Activated CD8-positive, alpha-beta T cell treated with anti-CD3 and anti-CD28 coated beads, Interleukin-2, amount 10 ng/mL, durations not matched to agents 7 days and 5 days (primary cell): Measurements from ENCODE around the gene SP140L. TPM values are rescaled to one million over a fixed set of nuclear protein-coding genes. Genes with fewer than 3 reads are reported as not detected.
"Not testable (repeated sequence)": the region's sequence is repeated elsewhere in the genome, so short reads cannot be mapped to it uniquely, and the experiment has no call there.

ENCODE experiments used
- ATAC-seq: fragments of 150-1000 bp; cut with Tn5 transposase; one replicate; pipeline ENCODE4 v1.10.0; 2021; ENCODE audit warnings: moderate library complexity
- CTCF ChIA-PET: fragments of 350-600 bp; sonication (Branson Sonifier 250); formaldehyde crosslinking; loops from one replicate; lab custom pipeline; 2021; ENCODE audit warnings: antibody characterized with exemption; lab: Charles Lee
- POLR2A ChIA-PET: fragments of 350-600 bp; sonication (Branson Sonifier 250); formaldehyde crosslinking; loops from one replicate; lab custom pipeline; 2021; ENCODE audit warnings: antibody characterized with exemption; lab: Charles Lee
- DNase-seq: peaks from one replicate; pipeline ENCODE4 v3.0.0-alpha.2; 2020
- H3K27ac Mint-ChIP-seq: one replicate; pipeline ENCODE4 v1.8.0; 2021; ENCODE audit warnings: mild to moderate bottlenecking, mixed read lengths
- H3K27me3 Mint-ChIP-seq: one replicate; pipeline ENCODE4 v1.8.0; 2021; ENCODE audit warnings: low read depth, mixed read lengths
- H3K36me3 Mint-ChIP-seq: one replicate; pipeline ENCODE4 v1.8.0; 2021; ENCODE audit warnings: low read depth, mixed read lengths
- H3K4me1 Mint-ChIP-seq: one replicate; pipeline ENCODE4 v1.8.0; 2021; ENCODE audit warnings: low read depth, mixed read lengths
- H3K4me3 Mint-ChIP-seq: one replicate; pipeline ENCODE4 v1.8.0; 2021; ENCODE audit warnings: mild to moderate bottlenecking, mixed read lengths
- H3K9me3 Mint-ChIP-seq: one replicate; pipeline ENCODE4 v1.8.0; 2022; ENCODE audit warnings: mixed read lengths; ENCODE audit not compliant: insufficient read depth
- total RNA-seq, 2 experiments: library from RNA; stranded (reverse); gene quantifications; one replicate each; pipeline ENCODE4 v1.2.3, GENCODE V29; 2021

The SP140L gene
- total RNA-seq, 2 experiments from 2014 or later: 90.5 to 96.2 TPM

DNA sequence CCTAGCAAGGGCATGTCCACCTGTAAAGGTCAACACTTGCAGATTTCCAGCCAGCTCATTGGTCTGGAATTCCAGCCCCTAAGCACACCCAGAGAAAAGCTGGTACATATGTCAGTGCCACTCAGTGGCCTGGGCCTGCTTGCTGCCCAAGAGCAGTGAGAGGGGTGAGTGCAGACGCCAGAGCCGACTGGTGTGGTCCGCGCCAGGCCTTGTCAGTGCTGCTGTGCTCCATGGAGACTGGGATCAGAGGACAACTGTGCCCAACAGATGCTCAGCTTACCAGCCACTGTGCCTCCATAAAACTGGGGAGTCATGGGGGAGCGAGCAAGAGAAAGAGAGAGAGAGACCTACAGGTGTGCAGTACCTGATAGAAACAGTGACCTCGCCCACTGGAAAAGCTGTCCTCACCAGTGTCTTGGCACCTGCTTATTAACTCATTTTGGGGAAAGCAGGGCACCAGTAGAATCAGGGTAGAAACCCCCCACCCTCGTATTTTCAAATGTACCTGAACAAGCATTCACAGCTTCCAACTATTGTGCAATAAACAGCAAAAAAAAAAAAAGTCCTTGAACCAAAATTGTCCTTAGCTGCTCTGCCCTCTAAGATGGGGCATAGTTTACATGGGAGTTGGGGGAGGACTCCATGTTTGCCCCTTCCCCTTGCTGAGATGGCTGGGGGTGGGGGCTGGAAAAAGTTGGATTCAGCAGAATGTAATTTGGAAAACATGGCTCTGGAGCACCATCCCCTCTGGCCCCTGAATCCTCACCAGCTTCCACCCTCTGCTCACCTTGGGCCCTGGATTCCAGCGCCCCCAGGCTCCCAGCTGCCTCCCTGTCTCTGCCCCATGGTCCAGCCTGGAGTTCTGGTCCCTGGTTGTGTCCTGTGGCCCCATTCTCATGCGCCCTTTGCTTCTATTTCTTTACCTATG is 1.4 kb upstream of the SP140L start:
- CTCF ChIA-PET: no interaction called here
- DNase-seq: no peak
- Mint-ChIP-seq H3K4me1 (peaks cover 75% of the 10 kb centered on the region), H3K27ac (peak overlapping the region; percentile 96), H3K27me3 (no peaks in the 10 kb centered on the region), H3K9me3 (peaks cover 7% of the 10 kb centered on the region), H3K4me3 (peak overlapping the region; percentile 96), H3K36me3 (peaks cover 84% of the 10 kb centered on the region)
- POLR2A ChIA-PET: interaction anchor here (1.4 kb wide), 1 partner anchor 90 kb away, joined by 5 read pairs; the partner anchor contains the start of gene SP100
- ATAC-seq: no peak

DNA sequence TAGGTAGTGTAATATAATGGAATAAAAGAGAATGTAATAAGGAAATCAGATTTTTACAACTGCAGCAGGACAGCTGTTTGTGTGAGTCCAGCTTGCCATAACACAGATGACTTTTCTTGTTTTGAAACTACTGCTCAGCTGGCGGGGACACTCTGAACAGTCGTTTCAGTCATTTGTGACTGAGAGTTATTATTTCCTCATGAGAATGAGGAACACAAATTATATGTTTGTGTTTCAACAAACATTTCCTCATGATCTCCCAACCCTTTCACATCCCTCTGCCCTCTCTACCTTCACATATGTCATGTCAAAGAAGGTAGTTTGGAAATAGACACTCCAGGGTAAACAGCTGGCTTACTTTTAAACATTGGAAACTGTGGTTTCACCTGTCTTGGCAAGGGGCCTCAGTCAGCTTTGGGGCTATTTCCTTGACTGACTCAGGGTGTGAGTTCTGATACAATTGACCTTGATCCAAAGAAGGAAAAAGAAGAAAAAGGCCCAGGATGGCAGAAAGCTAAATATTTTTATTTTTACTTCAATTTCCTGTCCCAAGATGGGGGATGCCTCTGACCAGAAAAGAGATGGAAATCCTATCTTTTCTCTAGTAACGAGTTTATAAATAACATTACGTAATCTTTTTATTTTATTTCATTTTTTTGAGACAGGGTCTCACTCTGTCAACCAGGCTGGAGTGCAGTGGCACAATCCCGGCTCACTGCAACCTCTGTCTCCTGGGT is 593 bp downstream of the SP140L start:
- peak; percentile 20 for ATAC-seq
- H3K27me3 Mint-ChIP-seq: no peaks in the 10 kb centered on the region
- H3K4me1 Mint-ChIP-seq: peaks cover 72% of the 10 kb centered on the region
- peak overlapping the region; percentile 96 for H3K4me3 Mint-ChIP-seq
- H3K36me3 Mint-ChIP-seq: peaks cover 85% of the 10 kb centered on the region
- DNase-seq: peak; percentile 40
- ChIA-PET CTCF (interaction anchor here (1.0 to 1.9 kb wide), 10 partner anchors 9 to 470 kb away, joined by 3 to 7 read pairs (median 4); partner anchors contain the start of gene SP110), POLR2A (interaction anchor here (0.6 to 4.4 kb wide), 22 partner anchors 8 to 384 kb away, joined by 3 to 83 read pairs (median 4); partner anchors contain the start of genes SP100, SP110 and SP140)
- H3K27ac Mint-ChIP-seq: peak overlapping the region; percentile 96
- peaks cover 2% of the 10 kb centered on the region for H3K9me3 Mint-ChIP-seq

DNA sequence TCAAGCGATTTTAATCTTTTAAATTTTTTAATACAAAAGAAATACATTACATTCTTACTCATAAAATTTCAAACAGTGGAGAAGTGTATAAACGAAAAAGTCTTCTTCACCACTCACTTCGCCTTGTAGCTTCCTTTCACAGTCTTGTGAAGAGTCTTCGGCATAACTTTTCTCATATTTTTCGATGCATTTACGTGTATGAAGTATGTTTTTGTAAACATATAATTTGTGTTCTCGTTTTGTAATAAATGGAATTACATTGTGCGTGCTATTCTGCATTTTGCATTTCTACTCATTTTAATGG is 1.1 kb downstream of the SP140L start:
- peaks cover 70% of the 10 kb centered on the region for H3K4me1 Mint-ChIP-seq
- peak overlapping the region; percentile 96 for H3K4me3 Mint-ChIP-seq
- ChIA-PET POLR2A (interaction anchor here (0.6 to 4.4 kb wide), 14 partner anchors 9 to 316 kb away, joined by 3 to 83 read pairs (median 6); partner anchors contain the start of genes SP100, SP110 and SP140), CTCF (interaction anchor here (1.0 to 1.9 kb wide), 8 partner anchors 10 to 470 kb away, joined by 3 to 10 read pairs (median 6); partner anchors contain the start of gene SP110)
- DNase-seq (no peak), ATAC-seq (no peak)
- H3K9me3 Mint-ChIP-seq: no peaks in the 10 kb centered on the region
- peaks cover 87% of the 10 kb centered on the region for H3K36me3 Mint-ChIP-seq
- no peaks in the 10 kb centered on the region for H3K27me3 Mint-ChIP-seq
- peak overlapping the region; percentile 89 for H3K27ac Mint-ChIP-seq

DNA sequence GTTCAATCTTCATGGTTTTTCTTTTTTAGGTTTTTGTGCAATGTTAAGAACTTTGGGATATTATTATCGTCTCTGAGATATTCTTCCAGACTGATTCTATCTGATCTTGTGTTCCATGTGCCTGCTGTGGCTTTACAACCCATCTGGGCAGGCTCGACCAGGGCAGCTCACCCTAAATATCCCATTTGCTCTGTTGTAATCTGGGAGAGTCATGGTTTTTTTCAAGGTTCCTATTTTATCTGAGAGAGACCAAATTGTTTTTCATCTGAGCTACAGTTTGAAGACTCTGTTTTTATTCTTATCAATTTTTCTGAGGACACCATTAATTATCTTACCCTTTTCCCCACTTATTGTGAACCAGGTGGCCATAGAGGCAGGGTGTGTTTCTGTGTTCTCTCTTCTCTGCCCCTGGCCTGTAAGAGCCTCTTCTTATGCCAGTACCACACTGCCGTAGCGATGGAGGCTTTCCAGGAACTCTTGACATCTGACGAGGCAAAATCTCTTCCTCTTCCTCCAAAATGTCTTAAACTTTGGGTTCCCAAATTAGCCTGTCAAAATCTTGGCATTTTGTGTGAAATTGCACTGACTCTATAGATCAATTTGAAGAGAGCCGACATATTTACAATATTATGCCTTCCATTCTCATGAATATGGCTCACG is 3.1 kb downstream of the SP140L start:
- DNase-seq: no peak
- H3K27ac Mint-ChIP-seq: peak overlapping the region; percentile 89
- CTCF ChIA-PET: interaction anchor here (1.6 kb wide), 1 partner anchor 18 kb away, joined by 10 read pairs; no protein-coding TSS in a partner anchor

DNA sequence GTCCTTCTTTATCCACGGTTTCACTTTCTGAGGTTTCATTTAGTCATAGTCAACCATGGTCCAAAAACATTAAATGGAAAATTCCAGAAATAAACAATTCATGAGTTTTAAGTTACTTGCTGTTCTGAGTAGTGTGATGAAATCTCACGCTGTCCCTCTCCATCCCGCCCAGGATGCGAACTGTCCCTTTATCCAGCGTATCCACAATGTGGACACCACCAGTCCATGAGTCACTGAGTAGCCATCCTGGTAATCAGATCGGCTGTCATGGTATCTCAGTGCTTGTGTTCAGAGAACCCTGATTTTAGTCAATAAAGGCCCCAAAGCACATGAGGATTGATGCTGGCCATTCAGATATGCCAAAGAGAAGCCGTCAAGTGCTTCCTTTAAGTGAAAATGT is 3.7 kb downstream of the SP140L start:
- Mint-ChIP-seq H3K9me3 (no peaks in the 10 kb centered on the region), H3K4me3 (peak overlapping the region; percentile 96), H3K27me3 (no peaks in the 10 kb centered on the region), H3K36me3 (peaks cover 84% of the 10 kb centered on the region), H3K27ac (peak overlapping the region; percentile 73), H3K4me1 (peaks cover 75% of the 10 kb centered on the region)
- ATAC-seq: no peak
- DNase-seq: no peak
- POLR2A ChIA-PET: no interaction called here
- CTCF ChIA-PET: no interaction called here

More for the DNA sequence above, 3.1 kb downstream of the SP140L start:
- H3K9me3 Mint-ChIP-seq: no peaks in the 10 kb centered on the region
- peaks cover 84% of the 10 kb centered on the region for H3K36me3 Mint-ChIP-seq
- POLR2A ChIA-PET: interaction anchor here (4.0 to 4.4 kb wide), 3 partner anchors 11 to 111 kb away, joined by 40 to 83 read pairs (median 45); partner anchors contain the start of gene SP110
- H3K4me3 Mint-ChIP-seq: peak overlapping the region; percentile 96
- H3K4me1 Mint-ChIP-seq: peaks cover 75% of the 10 kb centered on the region
- no peak for ATAC-seq
- H3K27me3 Mint-ChIP-seq: no peaks in the 10 kb centered on the region

DNA sequence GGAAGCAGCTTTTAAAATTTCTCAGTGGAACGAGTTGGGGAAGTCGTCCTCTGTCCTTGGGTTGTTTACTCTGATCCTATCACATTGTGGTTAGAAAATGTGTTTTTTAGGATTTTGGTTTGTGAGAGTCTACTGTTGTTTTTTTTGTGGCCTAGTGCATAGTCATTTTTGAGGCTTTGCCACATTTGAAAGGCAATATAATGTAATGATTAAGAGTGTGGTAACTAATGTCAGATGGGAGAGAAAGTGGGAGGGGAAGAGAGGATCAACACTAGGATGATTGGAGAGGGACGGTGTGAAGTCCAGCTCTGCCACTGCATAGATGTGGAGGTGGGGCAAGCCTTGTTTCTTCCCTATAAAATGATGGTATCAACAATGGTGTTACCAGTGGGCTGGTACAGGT is 8.5 kb downstream of the SP140L start:
- Mint-ChIP-seq H3K27me3 (no peaks in the 10 kb centered on the region), H3K36me3 (peaks cover 76% of the 10 kb centered on the region), H3K4me1 (peaks cover 61% of the 10 kb centered on the region), H3K4me3 (peak overlapping the region; percentile 34), H3K9me3 (peaks cover 11% of the 10 kb centered on the region), H3K27ac (peak overlapping the region; percentile 67)
- no peak for DNase-seq
- peak; percentile 63 for ATAC-seq
- CTCF ChIA-PET: interaction anchor here (0.7 to 1.0 kb wide), 2 partner anchors 13 to 33 kb away, joined by 3 read pairs; no protein-coding TSS in a partner anchor
- POLR2A ChIA-PET: no interaction called here

DNA sequence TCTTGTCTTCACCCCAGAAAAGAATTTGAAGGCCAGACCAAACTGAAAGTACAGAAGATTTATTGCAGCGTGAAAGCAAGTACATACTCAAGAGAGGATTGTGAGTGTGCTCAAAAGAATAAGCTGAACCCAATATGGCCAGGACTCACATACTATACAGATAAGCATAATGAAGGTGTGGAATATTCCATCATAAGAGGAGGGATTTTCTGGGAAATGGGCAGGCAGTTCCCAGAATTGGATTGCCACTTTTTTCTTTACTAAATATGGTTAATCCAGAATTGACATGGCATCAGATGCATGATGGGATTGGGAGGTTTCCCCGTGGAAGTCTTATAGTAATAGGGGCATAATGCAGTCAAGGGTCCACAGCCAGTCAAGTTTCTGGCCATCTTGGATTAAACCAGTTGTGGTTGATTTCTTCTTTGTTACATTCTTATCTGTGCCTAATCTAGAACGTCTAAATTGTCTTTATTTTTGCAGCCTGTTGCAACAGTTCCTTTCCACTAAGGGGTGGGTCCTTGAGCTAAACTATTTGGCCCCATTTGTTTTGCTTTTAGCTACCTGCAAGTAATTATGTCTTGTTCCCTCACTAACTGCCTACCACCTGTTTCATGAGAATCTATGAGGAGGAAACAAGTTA is 9.0 kb downstream of the SP140L start:
- peak overlapping the region; percentile 34 for H3K4me3 Mint-ChIP-seq
- DNase-seq (no peak), ATAC-seq (peak; percentile 60)
- peaks cover 71% of the 10 kb centered on the region for H3K36me3 Mint-ChIP-seq
- peaks cover 56% of the 10 kb centered on the region for H3K4me1 Mint-ChIP-seq
- peaks cover 11% of the 10 kb centered on the region for H3K9me3 Mint-ChIP-seq
- peak overlapping the region; percentile 67 for H3K27ac Mint-ChIP-seq
- CTCF ChIA-PET: interaction anchor here (0.7 to 1.0 kb wide), 3 partner anchors 9 to 32 kb away, joined by 3 read pairs; partner anchors contain the start of gene SP140L
- no peaks in the 10 kb centered on the region for H3K27me3 Mint-ChIP-seq
- POLR2A ChIA-PET: no interaction called here

DNA sequence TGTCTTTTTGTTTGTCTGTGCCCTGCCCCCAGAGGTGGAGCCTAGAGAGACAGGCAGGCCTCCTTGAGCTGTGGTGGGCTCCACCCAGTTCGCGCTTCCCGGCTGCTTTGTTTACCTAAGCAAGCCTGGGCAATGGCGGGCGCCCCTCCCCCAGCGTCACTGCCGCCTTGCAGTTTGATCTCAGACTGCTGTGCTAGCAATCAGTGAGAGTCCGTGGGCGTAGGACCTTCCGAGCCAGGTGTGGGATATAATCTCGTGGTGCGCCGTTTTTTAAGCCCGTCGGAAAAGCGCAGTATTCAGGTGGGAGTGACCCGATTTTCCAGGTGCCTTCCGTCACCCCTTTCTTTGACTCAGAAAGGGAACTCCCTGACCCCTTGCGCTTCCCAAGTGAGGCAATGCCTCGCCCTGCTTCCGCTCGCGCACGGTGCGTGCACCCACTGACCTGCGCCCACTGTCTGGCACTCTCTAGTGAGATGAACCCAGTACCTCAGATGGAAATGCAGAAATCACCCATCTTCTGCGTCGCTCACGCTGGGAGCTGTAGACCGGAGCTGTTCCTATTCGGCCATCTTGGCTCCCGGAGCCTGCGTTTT is 15.0 kb downstream of the SP140L start:
- Mint-ChIP-seq H3K4me1 (peaks cover 42% of the 10 kb centered on the region), H3K36me3 (peaks cover 67% of the 10 kb centered on the region), H3K9me3 (peaks cover 41% of the 10 kb centered on the region)
- H3K4me3 Mint-ChIP-seq, H3K27me3 Mint-ChIP-seq, H3K27ac Mint-ChIP-seq, ATAC-seq, DNase-seq, POLR2A ChIA-PET: not testable (repeated sequence)
- CTCF ChIA-PET: interaction anchor here (1.5 kb wide), 1 partner anchor 15 kb away, joined by 4 read pairs; the partner anchor contains the start of gene SP140L

DNA sequence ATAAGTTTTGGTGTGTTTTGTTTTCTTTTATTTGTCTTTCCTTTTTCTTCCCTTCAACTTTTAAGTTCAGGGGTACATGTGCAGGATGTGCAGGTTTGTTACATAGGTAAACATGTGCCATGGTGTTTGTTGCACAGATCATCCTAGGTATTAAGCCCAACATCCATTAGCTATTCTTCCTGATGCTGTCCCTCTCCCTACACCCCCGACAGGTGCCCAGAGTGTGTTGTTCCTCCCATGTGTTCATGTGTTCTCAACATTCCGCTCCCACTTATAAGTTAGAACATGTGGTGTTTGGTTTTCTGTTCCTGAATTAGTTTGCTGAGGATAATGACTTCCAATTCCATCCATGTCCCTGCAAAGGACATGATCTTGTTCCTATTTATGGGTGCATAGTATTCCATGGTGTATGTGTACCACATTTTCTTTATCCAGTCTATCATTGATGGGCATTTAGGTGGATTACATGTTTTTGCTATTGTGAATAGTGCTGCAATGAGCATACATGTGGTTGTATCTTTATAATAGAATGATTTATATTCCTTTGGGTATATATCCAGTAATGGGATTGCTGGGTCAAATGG is 16.1 kb downstream of the SP140L start:
- Mint-ChIP-seq H3K36me3 (peaks cover 72% of the 10 kb centered on the region), H3K4me1 (peaks cover 51% of the 10 kb centered on the region), H3K9me3 (peaks cover 46% of the 10 kb centered on the region)
- CTCF ChIA-PET: interaction anchor here (1.5 kb wide), 1 partner anchor 16 kb away, joined by 4 read pairs; the partner anchor contains the start of gene SP140L
- H3K4me3 Mint-ChIP-seq, H3K27ac Mint-ChIP-seq, ATAC-seq, H3K27me3 Mint-ChIP-seq, POLR2A ChIA-PET, DNase-seq: not testable (repeated sequence)

DNA sequence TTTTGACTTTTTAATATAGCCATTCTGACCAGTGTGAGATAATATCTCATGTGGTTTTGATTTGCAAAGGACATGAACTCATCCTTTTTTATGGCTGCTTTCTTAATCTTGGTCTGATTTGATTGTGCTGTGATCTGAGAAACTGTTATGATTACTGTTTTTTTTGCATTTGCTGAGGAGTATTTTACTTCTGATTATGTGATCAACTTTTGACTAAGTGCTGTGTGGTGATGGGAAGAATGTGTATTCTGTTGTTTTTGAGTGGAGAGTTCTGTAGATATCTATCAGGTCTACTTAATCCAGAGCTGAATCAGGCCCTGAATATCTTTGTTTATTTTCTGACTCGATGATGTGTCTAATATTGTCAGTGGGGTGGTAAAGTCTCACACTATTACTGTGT is 16.8 kb downstream of the SP140L start:
- H3K36me3 Mint-ChIP-seq: peaks cover 78% of the 10 kb centered on the region
- ChIA-PET CTCF (no interaction called here), POLR2A (no interaction called here)

More for the DNA sequence above, 16.8 kb downstream of the SP140L start:
- H3K4me3 Mint-ChIP-seq: no peak overlapping the region
- peak overlapping the region; percentile 7 for H3K27ac Mint-ChIP-seq
- H3K9me3 Mint-ChIP-seq: peaks cover 46% of the 10 kb centered on the region
- ATAC-seq: no peak
- peaks cover 57% of the 10 kb centered on the region for H3K4me1 Mint-ChIP-seq
- no peak for DNase-seq
- H3K27me3 Mint-ChIP-seq: no peaks in the 10 kb centered on the region
